ENCODE measurements around the gene CBY3. TPM values are rescaled to one million over a fixed set of nuclear protein-coding genes. Genes with fewer than 3 reads are reported as not detected.
A peak's percentile ranks its signal among the peaks of the same experiment; 100 is the strongest.
"Not testable (repeated sequence)": the region's sequence is repeated elsewhere in the genome, so short reads cannot be mapped to it uniquely, and the experiment has no call there.

The CBY3 gene
- polyA plus RNA-seq (2013, experiment 1 of 2; ENCODE audit: insufficient read length): 0.19 TPM
- polyA plus RNA-seq (2013, experiment 2 of 2; ENCODE audit: insufficient read length): not detected

- DNase-seq: no peak
These were observed at the start of gene CBY3 for GRCh38 chr5:179680780-179681401. TSS of gene CBY3 (minus strand) at chr5:179681034. CDS start at chr5:179680918, 116 bp downstream.

- DNase-seq: no peak
These were observed 49.5 kb upstream of the CBY3 start for GRCh38 chr5:179730356-179730755.

- DNase-seq: no peak
These were observed 48.9 kb upstream of the CBY3 start for GRCh38 chr5:179729727-179730126.

- no peak for DNase-seq
These were observed 48.5 kb upstream of the CBY3 start for GRCh38 chr5:179729303-179729702.

GRCh38 chr5:179727106-179727505 lies 46.3 kb upstream of the CBY3 start:
- DNase-seq: no peak

- DNase-seq: no peak
These were observed 43.3 kb upstream of the CBY3 start for GRCh38 chr5:179724163-179724562.

- no peak for DNase-seq
These were observed 39.4 kb upstream of the CBY3 start for GRCh38 chr5:179720222-179720621.

- DNase-seq: no peak
These were observed 35.5 kb upstream of the CBY3 start for GRCh38 chr5:179716286-179716685.

- no peak for DNase-seq
These were observed 19.6 kb upstream of the CBY3 start for GRCh38 chr5:179700401-179700918.

- peak; percentile 26 for DNase-seq
These were observed 18.9 kb upstream of the CBY3 start for GRCh38 chr5:179699616-179700237.

- DNase-seq: no peak
These were observed 18.2 kb upstream of the CBY3 start, which contains the start of gene CANX for GRCh38 chr5:179698935-179699615. TSS of gene CANX (plus strand) at chr5:179698967. CDS start at chr5:179705682, 6,715 bp downstream.

- DNase-seq: peak; percentile 100
These were observed 17.4 kb upstream of the CBY3 start for GRCh38 chr5:179697993-179698934.

GRCh38 chr5:179697543-179697942 lies 16.7 kb upstream of the CBY3 start:
- DNase-seq: not testable (repeated sequence)

GRCh38 chr5:179697108-179697507 lies 16.3 kb upstream of the CBY3 start:
- no peak for DNase-seq

GRCh38 chr5:179696603-179697002 lies 15.8 kb upstream of the CBY3 start:
- DNase-seq: no peak

- DNase-seq: no peak
These were observed 13.7 kb upstream of the CBY3 start for GRCh38 chr5:179694561-179694960.

- DNase-seq: not testable (repeated sequence)
These were observed 8.4 kb upstream of the CBY3 start for GRCh38 chr5:179689212-179689611.

GRCh38 chr5:179680014-179680779 lies 637 bp downstream of the CBY3 start:
- DNase-seq: no peak

GRCh38 chr5:179679014-179679674 lies 1.7 kb downstream of the CBY3 start:
- DNase-seq: peak; percentile 78

- DNase-seq: peak; percentile 95
These were observed 2.4 kb downstream of the CBY3 start for GRCh38 chr5:179678223-179679013.
